ENCODE data around the gene OLFM2.

DNA sequence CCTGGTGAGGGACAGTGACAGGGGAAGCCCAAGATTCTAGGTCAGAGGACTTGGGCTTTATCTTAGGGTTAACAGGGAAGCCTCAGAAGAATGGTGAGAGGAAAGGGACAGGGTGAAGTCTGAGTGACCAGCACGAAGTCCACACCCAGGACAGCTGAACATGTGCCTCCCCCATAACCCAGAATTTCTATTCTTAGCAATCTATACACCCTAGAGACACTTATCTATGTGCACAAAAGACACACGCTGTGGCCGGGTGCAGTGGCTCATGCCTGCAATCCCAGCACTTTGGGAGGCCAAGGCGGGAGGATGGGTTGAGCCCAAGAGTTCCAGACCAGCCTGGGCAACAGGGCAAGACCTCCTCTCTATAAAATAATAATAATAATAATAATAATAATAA is 11.1 kb upstream of the OLFM2 start:
- TF ChIP-seq CTCF (IDR thresholded peaks at IDR 0.05; ENCODE audit: low read depth, low read length) (no peak), EZH2phosphoT487 (IDR thresholded peaks at IDR 0.05; ENCODE audit: low read depth) (no peak)
